OCI-LY7 (cell line): ENCODE data around the gene KLF13. TPM values are rescaled to one million over a fixed set of nuclear protein-coding genes. Genes with fewer than 3 reads are reported as not detected.

Source experiments
- BruUV-seq: library from RNA; stranded (reverse); fragments of 400-500 nt; replicated peaks from 2 replicates; lab custom pipeline; 2021; lab: Mats Ljungman, UMichigan
- CTCF ChIA-PET: fragments of 300-600 bp; sonication (Branson Sonifier 250); formaldehyde crosslinking; loops from one replicate; lab custom pipeline; 2022; ENCODE audit warnings: antibody characterized with exemption; ENCODE audit not compliant: unreplicated experiment; lab: Charles Lee
- POLR2A ChIA-PET: fragments of 300-600 bp; sonication (Branson Sonifier 250); formaldehyde crosslinking; loops from one replicate; lab custom pipeline; 2022; ENCODE audit warnings: antibody characterized with exemption; lab: Charles Lee
- DNase-seq: peaks from one replicate; pipeline ENCODE4 v3.0.0-alpha.2; 2015; ENCODE audit warnings: low spot score
- H2AFZ ChIP-seq: fragments of 200-600 bp; sonication (generic), shearing (Covaris generic); 2 replicates; pipeline ENCODE4 v1.6.1; 2014; ENCODE audit warnings: mild to moderate bottlenecking, antibody characterized with exemption, low read length, moderate library complexity
- H3K27ac ChIP-seq: fragments of 200-600 bp; sonication (generic); 2 replicates; pipeline ENCODE4 v1.5.1; 2014; ENCODE audit warnings: mixed run types, low read depth, mild to moderate bottlenecking, moderate library complexity, low read length, inconsistent platforms; ENCODE audit not compliant: poor library complexity, severe bottlenecking
- H3K36me3 ChIP-seq: fragments of 200-600 bp; sonication (generic); 2 replicates; pipeline ENCODE4 v1.6.1; 2014; ENCODE audit warnings: mild to moderate bottlenecking, antibody characterized with exemption, low read length, moderate library complexity, mixed read lengths; ENCODE audit not compliant: insufficient read depth
- H3K4me1 ChIP-seq: fragments of 200-600 bp; sonication (generic); 2 replicates; pipeline ENCODE4 v1.5.1; 2014; ENCODE audit warnings: mild to moderate bottlenecking, low read length; ENCODE audit not compliant: insufficient read depth, poor library complexity, severe bottlenecking
- H3K4me2 ChIP-seq: fragments of 200-600 bp; sonication (generic); 2 replicates; pipeline ENCODE4 v1.6.1; 2014; ENCODE audit warnings: mild to moderate bottlenecking, low read length
- H3K4me3 ChIP-seq: fragments of 200-600 bp; sonication (generic); 2 replicates; pipeline ENCODE4 v1.5.1; 2014; ENCODE audit warnings: mild to moderate bottlenecking, low read depth, low read length; ENCODE audit not compliant: poor library complexity, severe bottlenecking
- H3K79me2 ChIP-seq: fragments of 200-600 bp; sonication (generic); 2 replicates; pipeline ENCODE4 v1.6.1; 2016; ENCODE audit warnings: low read depth, mild to moderate bottlenecking, low read length, moderate library complexity, mixed read lengths; ENCODE audit not compliant: insufficient read depth
- H3K9me2 ChIP-seq: fragments of 200-600 bp; sonication (generic); 2 replicates; pipeline ENCODE4 v1.6.1; 2016; ENCODE audit warnings: mild to moderate bottlenecking, low read length, mixed read lengths; ENCODE audit not compliant: insufficient read depth
- H3K9me3 ChIP-seq: fragments of 200-600 bp; sonication (generic); 2 replicates; pipeline ENCODE4 v1.6.1; 2014; ENCODE audit warnings: mild to moderate bottlenecking, mixed run types, low read length, mixed read lengths
- H4K20me1 ChIP-seq: fragments of 200-600 bp; sonication (generic); 2 replicates; pipeline ENCODE4 v1.6.1; 2014; ENCODE audit warnings: mild to moderate bottlenecking, antibody characterized with exemption, low read length, moderate library complexity, mixed read lengths; ENCODE audit not compliant: insufficient read depth
- CTCF ChIP-seq: fragments of 200-600 bp; sonication (generic); conservative IDR thresholded peaks from 2 replicates; pipeline ENCODE4 v1.5.1; 2014; ENCODE audit warnings: mild to moderate bottlenecking, antibody characterized with exemption, low read length, moderate library complexity, mixed read lengths
- EZH2phosphoT487 ChIP-seq: fragments of 200-600 bp; sonication (generic); IDR thresholded peaks from 2 replicates; pipeline ENCODE4 v1.6.1; 2018; ENCODE audit warnings: low read depth, borderline replicate concordance, mild to moderate bottlenecking, mixed run types, antibody characterized with exemption, low read length, moderate library complexity, mixed read lengths
- intact Hi-C: fragments of 100-400 bp; cut with micrococcal nuclease; formaldehyde crosslinking; loops from one replicate; pipeline ENCODE4 v1.10.0; 2022; ENCODE audit not compliant: unreplicated experiment
- total RNA-seq, 2 experiments: library from RNA; depleted of rRNA in 1 of 2; stranded (reverse); fragments of >200 nt in 1 of 2; shearing (Covaris generic) in 1 of 2; gene quantifications; 2 replicates each; pipeline ENCODE4 v1.2.3, GENCODE V29; 2014 to 2022

The KLF13 gene
- total RNA-seq, 2 experiments from 2014 or later: 63.2 to 64.6 TPM

- H3K4me2 ChIP-seq: peak overlapping the region; percentile 86
- H3K9me2 ChIP-seq: no peaks in the 10 kb centered on the region
- H3K36me3 ChIP-seq: peaks cover 39% of the 10 kb centered on the region; the same call in 1 of the 2 replicates
- peaks cover 100% of the 10 kb centered on the region for H3K4me1 ChIP-seq
- ChIA-PET CTCF (no interaction called here), POLR2A (interaction anchor here (0.6 to 1.3 kb wide), 2 partner anchors 18 to 659 kb away, joined by 4 to 5 read pairs; no protein-coding TSS in a partner anchor)
- peaks cover 99% of the 10 kb centered on the region for H3K79me2 ChIP-seq
- no peaks in the 10 kb centered on the region for H3K9me3 ChIP-seq
- H4K20me1 ChIP-seq: peaks cover 41% of the 10 kb centered on the region; the same call in 1 of the 2 replicates
- no peak overlapping the region for H3K4me3 ChIP-seq
- intact Hi-C loops: no loop called here
- no TSS peak for BruUV-seq
- DNase-seq: no peak
- H2AFZ ChIP-seq: no peak overlapping the region
- H3K27ac ChIP-seq: peak overlapping the region; percentile 30
- TF ChIP-seq CTCF: no peak
- TF ChIP-seq EZH2phosphoT487: no peak
Observed at GRCh38 chr15:31339558-31339895, 12.9 kb downstream of the KLF13 start.

- H3K27ac ChIP-seq: peak overlapping the region; percentile 30
- no TSS peak for BruUV-seq
- H3K36me3 ChIP-seq: peaks cover 39% of the 10 kb centered on the region; the same call in 1 of the 2 replicates
- peaks cover 100% of the 10 kb centered on the region for H3K4me1 ChIP-seq
- no peak for TF ChIP-seq EZH2phosphoT487
- TF ChIP-seq CTCF: no peak
- peaks cover 99% of the 10 kb centered on the region for H3K79me2 ChIP-seq
- H3K9me3 ChIP-seq: no peaks in the 10 kb centered on the region
- no peak for DNase-seq
- peak overlapping the region; percentile 86 for H3K4me2 ChIP-seq
- intact Hi-C loops: no loop called here
- H4K20me1 ChIP-seq: peaks cover 41% of the 10 kb centered on the region; the same call in 1 of the 2 replicates
- H3K9me2 ChIP-seq: no peaks in the 10 kb centered on the region
- no peak overlapping the region for H3K4me3 ChIP-seq
- ChIA-PET POLR2A (interaction anchor here (0.6 to 1.3 kb wide), 4 partner anchors 12 to 658 kb away, joined by 3 to 5 read pairs (median 4); no protein-coding TSS in a partner anchor), CTCF (interaction anchor here (0.6 to 1.3 kb wide), 2 partner anchors 31 to 37 kb away, joined by 3 read pairs; no protein-coding TSS in a partner anchor)
- no peak overlapping the region for H2AFZ ChIP-seq
Observed at GRCh38 chr15:31340047-31340446, 13.4 kb downstream of the KLF13 start.

- H3K27ac ChIP-seq: peak overlapping the region; percentile 30
- no peaks in the 10 kb centered on the region for H3K9me2 ChIP-seq
- no peak overlapping the region for H3K4me3 ChIP-seq
- TF ChIP-seq EZH2phosphoT487: no peak
- no peak for TF ChIP-seq CTCF
- H3K4me1 ChIP-seq: peaks cover 100% of the 10 kb centered on the region
- no peak overlapping the region for H2AFZ ChIP-seq
- no peaks in the 10 kb centered on the region for H3K9me3 ChIP-seq
- H3K36me3 ChIP-seq: peaks cover 38% of the 10 kb centered on the region; the same call in 1 of the 2 replicates
- peak overlapping the region; percentile 86 for H3K4me2 ChIP-seq
- POLR2A ChIA-PET: interaction anchor here (0.6 to 1.3 kb wide), 5 partner anchors 11 to 49 kb away, joined by 3 to 5 read pairs (median 3); no protein-coding TSS in a partner anchor
- no peak for DNase-seq
- BruUV-seq: no TSS peak
- H4K20me1 ChIP-seq: peaks cover 42% of the 10 kb centered on the region; the same call in 1 of the 2 replicates
- peaks cover 100% of the 10 kb centered on the region for H3K79me2 ChIP-seq
- CTCF ChIA-PET: interaction anchor here (1.3 kb wide), 1 partner anchor 32 kb away, joined by 3 read pairs; no protein-coding TSS in a partner anchor
- intact Hi-C loops: no loop called here
Observed at GRCh38 chr15:31340592-31340991, 14.0 kb downstream of the KLF13 start.
